ENCODE data around the gene FSTL5.

DNA sequence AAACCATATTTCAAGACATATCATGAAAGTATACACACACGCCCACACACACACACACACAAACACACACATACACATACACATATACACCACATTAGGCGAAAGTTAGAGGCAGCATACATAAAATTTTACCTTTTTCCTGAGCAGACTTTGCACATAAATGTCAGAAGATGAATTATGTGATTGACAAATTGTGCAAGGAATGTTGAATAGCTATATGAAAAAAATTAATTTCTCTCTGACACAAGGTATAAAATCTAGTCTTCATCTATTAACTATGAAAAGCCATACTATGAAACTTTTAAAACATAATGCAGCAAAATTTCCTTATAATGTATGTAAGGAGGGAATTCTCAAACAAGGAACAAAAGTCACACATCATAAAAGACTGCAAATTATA is 24.4 kb downstream of the FSTL5 start:
- TF ChIP-seq POLR2A (IDR thresholded peaks at IDR 0.05; ENCODE audit: low read length) (no peak), GATA1 (IDR thresholded peaks at IDR 0.05; ENCODE audit: low read depth, low read length) (no peak)

Measured in erythroblast (primary cell).